ENCODE results near the gene TIMP2.
A peak's percentile ranks its signal among the peaks of the same experiment; 100 is the strongest.
"Not testable (repeated sequence)": the region's sequence is repeated elsewhere in the genome, so short reads cannot be mapped to it uniquely, and the experiment has no call there.

The TIMP2 gene

GRCh38 chr17:78868391-78868790, 56.8 kb downstream of the TIMP2 start:
- DNase-seq (ENCODE audit: low read depth in 2 of 2) = no peak

DNA sequence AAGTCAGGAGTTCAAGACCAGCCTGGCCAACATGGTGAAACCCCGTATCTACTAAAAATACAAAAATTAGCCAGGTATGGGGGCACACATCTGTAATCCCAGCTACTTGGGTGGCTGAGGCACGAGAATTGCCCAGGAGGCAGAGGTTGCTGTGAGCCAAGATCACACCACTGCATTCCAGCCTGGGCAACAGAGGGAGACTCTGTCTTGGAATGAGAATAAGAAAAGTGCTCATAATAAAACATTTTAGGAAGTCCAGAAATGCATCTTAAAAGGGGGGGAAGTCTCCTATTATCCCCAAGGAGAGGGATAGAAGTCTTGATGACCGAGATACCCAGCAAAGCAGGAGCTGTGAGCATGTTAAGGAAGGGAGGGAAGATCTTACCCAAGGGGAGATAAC, 58.1 kb downstream of the TIMP2 start:
- DNase-seq (ENCODE audit: low read depth in 2 of 2) = not testable (repeated sequence)

DNA sequence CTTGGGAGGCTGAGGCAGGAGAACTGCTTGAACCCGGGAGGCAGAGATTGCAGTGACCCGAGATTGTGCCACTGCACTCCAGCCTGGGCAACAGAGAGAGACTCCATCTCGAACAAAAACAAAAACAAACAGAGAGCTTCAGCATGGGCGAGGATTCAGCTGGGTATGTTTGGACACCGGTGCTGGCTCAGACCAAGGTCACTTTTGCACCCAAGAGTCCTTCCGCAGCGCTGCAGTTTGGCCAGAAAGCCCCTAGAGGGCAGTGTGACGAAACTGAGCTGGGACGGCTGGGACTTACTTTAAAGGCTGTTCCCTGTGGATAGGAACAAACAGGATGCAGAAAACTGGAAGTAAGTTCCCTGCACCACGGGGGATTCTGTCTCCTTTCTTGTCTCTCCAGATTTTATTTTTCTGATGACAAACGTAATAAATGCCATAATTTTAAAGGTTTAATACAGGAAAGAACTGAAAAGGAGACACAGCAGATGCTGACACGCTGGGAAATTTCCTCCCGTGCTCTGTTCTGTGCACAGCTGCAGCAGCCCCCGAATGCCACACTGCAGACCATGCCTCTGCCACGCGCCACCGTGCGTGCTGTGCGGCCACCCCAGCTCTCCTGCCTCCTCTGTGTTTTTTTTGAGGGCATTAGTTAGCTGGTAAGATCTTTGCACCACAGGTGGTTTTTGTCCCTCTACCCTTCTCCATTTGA, 59.4 kb downstream of the TIMP2 start:
- DNase-seq (ENCODE audit: low read depth in 2 of 2) = peak; percentile 30 to 48

GRCh38 chr17:78864117-78864516, 61.1 kb downstream of the TIMP2 start:
- DNase-seq (ENCODE audit: low read depth in 2 of 2) = no peak

DNA sequence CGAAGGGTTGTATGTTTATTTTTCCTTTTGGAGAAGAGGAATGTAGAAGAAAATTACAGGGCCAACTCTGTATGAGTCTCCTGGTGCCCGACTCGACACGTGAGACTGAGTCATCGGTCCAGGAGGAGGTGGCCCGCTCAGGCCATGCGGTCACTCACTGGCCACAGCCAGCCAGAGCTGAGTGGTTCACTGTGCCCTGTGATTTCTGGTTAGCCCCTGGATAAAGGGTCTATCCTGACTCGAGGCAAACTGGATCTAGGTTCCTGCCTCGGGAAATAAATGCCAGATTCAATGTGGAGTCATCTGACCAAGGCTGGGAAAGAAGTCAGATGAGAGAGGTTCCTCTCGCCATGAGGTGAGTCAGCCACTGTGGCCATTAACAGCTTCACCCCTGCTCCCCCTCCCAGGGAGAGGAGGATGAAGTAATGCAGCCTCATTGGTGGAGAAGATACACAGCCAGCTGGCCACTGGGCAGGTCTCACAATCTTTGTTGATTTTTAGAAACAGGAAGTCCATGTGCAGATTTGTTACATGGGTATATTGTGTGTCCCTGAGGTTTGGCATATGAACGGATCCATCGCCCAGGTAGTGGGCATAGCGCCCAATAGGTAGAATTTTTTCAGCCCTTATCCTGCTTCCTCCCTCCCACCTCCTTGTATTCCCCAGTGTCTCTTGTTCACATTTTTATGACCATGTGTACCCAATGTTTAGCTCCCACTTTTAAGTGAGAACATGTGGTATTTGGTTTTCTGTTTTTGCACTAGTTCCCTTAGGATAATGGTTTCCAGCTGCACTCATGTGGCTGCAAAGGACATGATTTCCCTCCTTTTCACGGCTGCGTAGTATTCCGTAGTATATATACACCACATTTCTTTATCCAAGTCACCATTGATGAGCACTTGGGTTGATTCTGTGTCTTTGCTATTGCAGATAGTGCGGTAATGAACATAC, 62.8 kb downstream of the TIMP2 start:
- no peak for DNase-seq (ENCODE audit: low read depth in 2 of 2)

GRCh38 chr17:78861229-78861628, 64.0 kb downstream of the TIMP2 start:
- no peak for DNase-seq (ENCODE audit: low read depth in 2 of 2)

DNA sequence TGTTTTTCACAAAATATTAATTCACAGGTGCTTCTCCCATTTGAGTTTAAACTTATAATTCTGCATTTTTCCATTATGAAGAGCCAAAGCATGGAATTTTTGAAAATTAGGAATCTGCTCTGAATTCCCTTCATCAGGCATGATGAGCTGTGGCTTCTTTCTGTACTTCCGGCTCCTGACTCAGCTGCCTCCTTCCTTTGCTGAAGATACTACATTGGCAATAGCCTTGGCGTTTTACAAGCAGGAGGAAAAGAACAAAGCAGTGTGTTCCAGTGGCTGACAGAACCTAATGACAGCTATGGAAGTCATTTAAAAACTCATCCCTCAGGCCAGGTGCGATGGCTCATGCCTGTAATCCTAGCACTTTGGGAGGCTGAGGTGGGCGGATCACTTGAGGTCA, 66.1 kb downstream of the TIMP2 start:
- DNase-seq (ENCODE audit: low read depth in 2 of 2) = no peak

- no peak for DNase-seq (ENCODE audit: low read depth in 2 of 2)
Measured at GRCh38 chr17:78857266-78857665, 67.9 kb downstream of the TIMP2 start.

GRCh38 chr17:78855561-78856165, 69.5 kb downstream of the TIMP2 start:
- no peak for DNase-seq (ENCODE audit: low read depth in 2 of 2)

DNA sequence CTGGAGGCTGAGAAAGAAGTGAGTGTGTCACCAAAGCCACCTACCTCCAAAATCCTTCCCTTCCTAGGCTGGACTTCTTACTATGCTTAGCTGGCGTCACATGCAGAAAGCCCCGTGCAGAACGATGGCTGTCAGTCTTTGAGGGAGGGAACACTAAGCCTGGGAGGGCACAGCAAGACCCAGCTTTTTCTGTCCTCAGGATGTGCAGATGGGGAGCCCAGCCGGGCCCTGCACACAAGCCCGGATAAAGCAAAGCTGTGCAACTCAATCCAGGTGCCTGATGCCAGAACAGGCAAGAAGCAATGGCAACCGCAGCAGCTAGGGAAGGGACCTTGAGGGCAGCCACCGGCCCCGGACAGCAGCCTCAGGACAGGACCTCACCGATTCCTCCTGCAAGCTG, 70.7 kb downstream of the TIMP2 start:
- DNase-seq (ENCODE audit: low read depth in 2 of 2) = no peak

DNA sequence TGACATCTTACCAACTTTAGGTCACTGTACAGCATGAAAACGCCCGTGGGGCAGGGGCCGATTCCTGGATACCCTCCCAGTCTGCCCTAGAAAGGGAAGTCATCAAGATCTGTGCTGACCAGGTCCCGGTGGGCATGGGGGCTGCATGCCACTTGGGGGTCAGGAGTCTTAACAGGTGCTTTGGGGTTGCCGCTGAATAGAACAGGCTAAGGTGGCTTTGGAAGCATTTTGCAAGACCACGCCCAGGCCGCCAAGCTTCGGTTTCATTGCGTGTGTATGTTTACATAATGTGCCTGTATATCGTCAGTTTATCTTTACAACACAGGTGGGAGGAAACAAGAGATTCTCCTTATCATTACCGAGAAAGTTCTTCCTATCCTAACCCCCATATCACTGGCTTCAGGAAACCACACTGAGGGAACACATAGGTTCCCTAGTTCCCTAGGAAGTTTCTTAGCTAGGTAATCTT, 71.2 kb downstream of the TIMP2 start:
- no peak for DNase-seq (ENCODE audit: low read depth in 2 of 2)

DNA sequence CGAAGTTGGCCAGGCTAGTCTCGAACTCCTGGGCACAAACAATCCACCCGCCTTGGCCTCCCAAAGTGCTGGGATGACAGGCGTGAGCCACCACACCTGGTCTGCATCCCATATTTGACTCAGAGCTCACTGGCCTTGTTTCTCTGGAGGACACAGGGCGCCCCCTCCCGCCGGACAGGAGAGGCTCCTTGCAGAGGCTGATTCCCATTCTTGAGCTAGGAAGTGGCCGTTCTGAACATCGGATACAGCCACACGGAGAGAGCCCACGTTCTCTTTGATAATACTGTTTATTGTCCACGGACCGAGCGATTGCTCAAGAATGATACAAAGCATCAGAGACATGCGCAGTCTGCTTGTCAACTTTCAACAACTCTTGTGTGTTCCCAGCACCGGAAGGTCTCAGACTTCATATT, 72.5 kb downstream of the TIMP2 start:
- DNase-seq (ENCODE audit: low read depth in 2 of 2) = no peak

GRCh38 chr17:78849026-78849425, 76.2 kb downstream of the TIMP2 start:
- no peak for DNase-seq (ENCODE audit: low read depth in 2 of 2)

GRCh38 chr17:78847052-78847451, 78.1 kb downstream of the TIMP2 start:
- no peak for DNase-seq (ENCODE audit: low read depth in 2 of 2)

GRCh38 chr17:78844301-78845005, 80.7 kb downstream of the TIMP2 start:
- DNase-seq (ENCODE audit: low read depth in 2 of 2) = no peak

GRCh38 chr17:78842881-78843565, 82.2 kb downstream of the TIMP2 start:
- DNase-seq (ENCODE audit: low read depth in 2 of 2) = no peak

- DNase-seq (ENCODE audit: low read depth in 2 of 2) = peak; percentile 100
Measured at GRCh38 chr17:78840780-78841611, 84.2 kb downstream of the TIMP2 start, which contains the start of gene USP36. USP36 (minus strand) TSS chr17:78840814; CDS start chr17:78836363, 4,451 bp downstream.

GRCh38 chr17:78840530-78840779, 84.7 kb downstream of the TIMP2 start:
- DNase-seq (ENCODE audit: low read depth in 2 of 2) = no peak

DNA sequence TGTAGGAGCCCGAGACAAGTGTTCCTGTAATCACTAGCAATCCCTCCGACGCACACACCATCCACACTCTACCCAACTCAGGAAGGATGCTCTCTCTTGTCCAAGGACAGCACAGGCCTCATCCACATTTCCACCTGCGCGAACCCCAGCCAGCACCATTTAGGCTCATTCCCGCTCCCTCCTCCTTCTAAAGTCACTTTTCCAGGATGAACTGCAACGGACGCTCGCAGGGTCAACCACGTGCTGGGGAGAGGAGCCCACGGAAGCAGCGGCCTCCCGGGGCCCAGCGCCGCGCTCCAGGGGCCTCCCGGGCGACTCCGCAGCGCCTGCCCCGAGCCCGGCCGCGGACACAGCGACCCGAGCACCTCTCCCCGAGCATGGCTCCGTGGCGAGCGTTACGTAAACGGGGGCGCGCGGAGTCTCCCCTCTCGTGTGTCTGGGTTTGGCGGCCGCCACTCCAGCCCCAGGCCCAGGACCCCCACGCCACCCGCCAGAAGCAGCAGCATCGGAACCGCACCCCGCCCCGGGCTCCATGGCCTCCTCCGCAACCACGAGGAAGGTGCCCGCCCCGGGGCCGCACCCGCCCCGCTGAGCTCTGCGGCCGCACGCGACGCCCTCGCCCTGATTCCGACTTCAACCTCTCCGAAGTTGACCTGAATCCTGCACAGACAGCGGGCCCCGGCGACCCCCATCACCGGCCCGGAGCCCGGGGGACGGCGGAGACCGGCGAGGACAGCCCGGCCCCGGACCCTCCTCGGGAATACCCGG, 85.2 kb downstream of the TIMP2 start:
- DNase-seq (ENCODE audit: low read depth in 2 of 2) = peak in 1 of 2 donors; percentile 21
